ENCODE measurements around the gene ZBTB40. TPM values are rescaled to one million over a fixed set of nuclear protein-coding genes. Genes with fewer than 3 reads are reported as not detected.
A peak's percentile ranks its signal among the peaks of the same experiment; 100 is the strongest.

The ZBTB40 gene
- total and polyA plus RNA-seq, 9 of the 15 experiments (the other 6 are each of a cell fraction or from before 2014, with no cell fraction given): 2.6 to 26.0 (median 18.8) TPM

- ATAC-seq (no peak), FAIRE-seq (no peak), DNase-seq (ENCODE audit: extremely low read depth in 1 of 4, low spot score in 3 of 4) (no peak)
- ChIA-PET POLR2A (interaction anchor here (1.3 to 2.3 kb wide), 2 partner anchors 10 to 16 kb away, joined by 5 to 9 read pairs; no protein-coding TSS in a partner anchor), CTCF (ENCODE audit: low intra/inter-chr PET ratio) (no interaction called here)
- H4K20me1 ChIP-seq (replicated peaks; ENCODE audit: control insufficient read depth, insufficient read depth, low read length): peaks cover 22% of the 10 kb centered on the region
- peaks cover 33% of the 10 kb centered on the region for H3K79me2 ChIP-seq (ENCODE audit: control insufficient read depth, insufficient read depth, low read length)
- H3K27ac ChIP-seq (ENCODE audit: extremely low read depth, low read depth, low read length): no peak overlapping the region
- no peak overlapping the region for H3K4me2 ChIP-seq (ENCODE audit: insufficient read depth, low read length)
- WGBS (ENCODE audit: insufficient coverage, low coverage, missing lambda C conversion rate): 92% methylated on average over 6 of the region's 6 CpGs
- H2AFZ ChIP-seq (ENCODE audit: low read depth, low read length): no peak overlapping the region
- H3K9me3 ChIP-seq (replicated peaks; ENCODE audit: control insufficient read depth, insufficient read depth, low read depth, low read length): 0 out of 2 replicates have a peak, but pooled peaks cover under 1% of the 10 kb centered on the region
- no TSS peak for BruUV-seq (replicated peaks)
- in situ Hi-C loops (cut with MboI): no loop called here
- no peak overlapping the region for H3K4me3 ChIP-seq
- no peak overlapping the region for H3K9ac ChIP-seq (ENCODE audit: insufficient read depth in 1 of 2, low read depth in 2 of 2, low read length in 2 of 2)
- H3K4me1 ChIP-seq (replicated peaks in 1 of 2; ENCODE audit: control insufficient read depth in 2 of 2, insufficient read depth in 2 of 2, low read length in 2 of 2): peaks cover 2 to 23% of the 10 kb centered on the region in 2 experiments; a peak in 4 of 5 replicates
- TF ChIP-seq CEBPG (CRISPR knock-in tag; IDR thresholded peaks at IDR 0.05) (no peak), CEBPG (tag; conservative IDR thresholded peaks at IDR 0.05 in 1 of 2, IDR thresholded peaks at IDR 0.05 in 1 of 2) (0 out of 4 replicates have a peak, but pooled peaks of 1 of the 2 experiments have one; percentile 20), CREB3 (tag; conservative IDR thresholded peaks at IDR 0.05; ENCODE audit: low read depth) (no peak), MTA2 (IDR thresholded peaks at IDR 0.05; ENCODE audit: low read depth) (no peak)
- peaks cover 41% of the 10 kb centered on the region for H3K36me3 ChIP-seq (ENCODE audit: control insufficient read depth, insufficient read depth, low read length)
- intact Hi-C loops (cut with micrococcal nuclease): no loop called here
- no peaks in the 10 kb centered on the region for H3K27me3 ChIP-seq (ENCODE audit: control insufficient read depth in 2 of 2, insufficient read depth in 2 of 2, low read length in 2 of 2)
- H3K9me1 ChIP-seq (ENCODE audit: control insufficient read depth, insufficient read depth, low read length): peaks cover 4% of the 10 kb centered on the region
Measured at GRCh38 chr1:22489823-22490222, 38.2 kb downstream of the ZBTB40 start.

GRCh38 chr1:22490309-22490708 is 38.7 kb downstream of the ZBTB40 start:
- intact Hi-C loops (cut with micrococcal nuclease): no loop called here
- H3K4me1 ChIP-seq (replicated peaks in 1 of 2; ENCODE audit: control insufficient read depth in 2 of 2, insufficient read depth in 2 of 2, low read length in 2 of 2): peaks cover 2 to 23% of the 10 kb centered on the region in 2 experiments; a peak in 4 of 5 replicates
- H2AFZ ChIP-seq (ENCODE audit: low read depth, low read length): no peak overlapping the region
- peaks cover 41% of the 10 kb centered on the region for H3K36me3 ChIP-seq (ENCODE audit: control insufficient read depth, insufficient read depth, low read length)
- H3K9me1 ChIP-seq (ENCODE audit: control insufficient read depth, insufficient read depth, low read length): peaks cover 4% of the 10 kb centered on the region
- no peak for DNase-seq (ENCODE audit: extremely low read depth in 1 of 4, low spot score in 3 of 4)
- no peak for FAIRE-seq
- no TSS peak for BruUV-seq (replicated peaks)
- no peak overlapping the region for H3K9ac ChIP-seq (ENCODE audit: insufficient read depth in 1 of 2, low read depth in 2 of 2, low read length in 2 of 2)
- peaks cover 29% of the 10 kb centered on the region for H3K79me2 ChIP-seq (ENCODE audit: control insufficient read depth, insufficient read depth, low read length)
- H3K4me2 ChIP-seq (ENCODE audit: insufficient read depth, low read length): no peak overlapping the region
- no peak overlapping the region for H3K27ac ChIP-seq (ENCODE audit: extremely low read depth, low read depth, low read length)
- no peak overlapping the region for H3K4me3 ChIP-seq
- in situ Hi-C loops (cut with MboI): no loop called here
- WGBS (ENCODE audit: insufficient coverage, low coverage, missing lambda C conversion rate): 97% methylated on average over 2 of the region's 2 CpGs
- ChIA-PET POLR2A (interaction anchor here (1.1 to 2.3 kb wide), 2 partner anchors 10 to 16 kb away, joined by 3 to 9 read pairs; no protein-coding TSS in a partner anchor), CTCF (ENCODE audit: low intra/inter-chr PET ratio) (no interaction called here)
- ATAC-seq: no peak
- H3K27me3 ChIP-seq (ENCODE audit: control insufficient read depth in 2 of 2, insufficient read depth in 2 of 2, low read length in 2 of 2): no peaks in the 10 kb centered on the region
- peaks cover 22% of the 10 kb centered on the region for H4K20me1 ChIP-seq (replicated peaks; ENCODE audit: control insufficient read depth, insufficient read depth, low read length)
- H3K9me3 ChIP-seq (replicated peaks; ENCODE audit: control insufficient read depth, insufficient read depth, low read depth, low read length): no peaks in the 10 kb centered on the region
- no peak for TF ChIP-seq ZNF24 (IDR thresholded peaks at IDR 0.05)
- TF ChIP-seq ETV1 (tag; conservative IDR thresholded peaks at IDR 0.05; ENCODE audit: low read depth): no peak
- no peak for TF ChIP-seq SIN3A (IDR thresholded peaks at IDR 0.05; ENCODE audit: borderline replicate concordance in 2 of 2, control insufficient read depth in 1 of 2, low read depth in 2 of 2, low read length in 2 of 2)
- TF ChIP-seq RERE (CRISPR knock-in tag; IDR thresholded peaks at IDR 0.05; ENCODE audit: borderline replicate concordance): no peak

Data from K562 (cell line).